Ovary (tissue), 3 donors: ENCODE data around the gene OR6Y1.

Experiments used
- CTCF ChIP-seq, 3 donors: fragments of 450-650 bp in 2 of 3; fragments of 200-600 bp in 1 of 3; IDR thresholded peaks; one replicate each; pipeline versions ENCODE4 v1.5.1 to v1.8.0; 2016 to 2022; ENCODE audit warnings: antibody characterized with exemption in 3 of 3, mild to moderate bottlenecking in 1 of 3
- EP300 ChIP-seq: sonication (generic); formaldehyde crosslinking; IDR thresholded peaks from one replicate; pipeline ENCODE4 v1.6.1; 2017; ENCODE audit warnings: antibody characterized with exemption
- POLR2A ChIP-seq: fragments of 450-650 bp; IDR thresholded peaks from one replicate; pipeline ENCODE4 v1.6.1; 2017; ENCODE audit warnings: antibody characterized with exemption, mild to moderate bottlenecking, moderate library complexity
- donor health status: DM: no; HTN: no; CAD: no.

- TF ChIP-seq CTCF (IDR thresholded peaks at IDR 0.05) (no peak), POLR2A (no peak), EP300 (no peak)
These were observed 34.2 kb downstream of the OR6Y1 start for GRCh38 chr1:158520021-158520420.
